HL-60 (cell line): ENCODE data around the gene APOD.

Experiments
- CTCF ChIP-seq: IDR thresholded peaks from one replicate; pipeline ENCODE4 v1.5.1; 2011; ENCODE audit warnings: low read length, control low read depth, inconsistent platforms; ENCODE audit not compliant: insufficient read depth
- GABPA ChIP-seq: IDR thresholded peaks from 2 replicates; pipeline ENCODE4 v1.6.1; 2012; ENCODE audit warnings: low read depth
- POLR2AphosphoS5 ChIP-seq: IDR thresholded peaks from 2 replicates; pipeline ENCODE4 v1.6.1; 2012; ENCODE audit warnings: low read depth
- REST ChIP-seq: IDR thresholded peaks from 2 replicates; pipeline ENCODE4 v1.6.1; 2012; ENCODE audit warnings: low read depth; ENCODE audit not compliant: insufficient replicate concordance

- TF ChIP-seq CTCF = no peak
- no peak for TF ChIP-seq REST
- TF ChIP-seq POLR2AphosphoS5 = no peak
- no peak for TF ChIP-seq GABPA
Measured at GRCh38 chr3:195532834-195533233, 50.9 kb downstream of the APOD start.
